ENCODE results near the gene SCLY.
"Not testable (repeated sequence)": the region's sequence is repeated elsewhere in the genome, so short reads cannot be mapped to it uniquely, and the experiment has no call there.

The SCLY gene

DNA sequence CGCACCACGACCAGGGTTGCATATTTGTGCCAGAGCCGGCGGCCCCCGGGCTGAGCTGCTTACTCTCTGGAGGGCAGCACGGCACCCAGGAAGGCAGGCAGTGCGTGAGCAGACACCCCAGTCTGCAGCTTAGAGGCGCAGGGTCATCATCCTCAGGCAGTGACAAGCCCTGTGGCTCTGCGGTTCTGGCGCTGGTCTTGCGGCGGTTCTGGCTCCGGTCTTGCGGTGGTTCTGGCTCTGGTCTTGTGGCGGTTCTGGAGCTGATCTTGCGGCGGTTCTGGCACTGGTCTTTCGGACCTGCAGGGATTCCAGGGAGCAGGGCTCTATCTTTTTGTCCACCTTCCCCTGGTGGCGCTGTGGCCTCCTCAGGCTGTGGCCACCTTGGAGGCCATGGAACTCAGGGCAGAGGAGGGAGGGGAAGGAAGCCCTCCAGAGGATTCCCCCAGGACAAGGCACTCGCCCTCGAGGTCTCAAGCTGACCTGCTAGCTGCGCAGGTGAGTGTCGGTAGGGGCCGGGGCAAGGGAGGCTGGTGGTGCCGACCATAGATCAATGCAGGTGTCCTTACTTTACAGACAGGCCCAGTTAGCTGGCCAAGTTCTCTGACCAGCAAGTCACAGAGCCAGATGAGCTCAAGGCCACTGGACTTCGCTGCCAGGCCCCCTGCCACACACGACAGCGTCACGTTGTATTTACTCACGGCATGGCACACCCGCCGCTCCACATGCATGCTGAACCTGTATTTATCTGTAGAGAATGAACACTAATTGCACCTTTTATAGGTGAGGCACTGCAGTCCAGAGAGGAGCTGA is 54.3 kb downstream of the SCLY start:
- DNase-seq, result no peak

DNA sequence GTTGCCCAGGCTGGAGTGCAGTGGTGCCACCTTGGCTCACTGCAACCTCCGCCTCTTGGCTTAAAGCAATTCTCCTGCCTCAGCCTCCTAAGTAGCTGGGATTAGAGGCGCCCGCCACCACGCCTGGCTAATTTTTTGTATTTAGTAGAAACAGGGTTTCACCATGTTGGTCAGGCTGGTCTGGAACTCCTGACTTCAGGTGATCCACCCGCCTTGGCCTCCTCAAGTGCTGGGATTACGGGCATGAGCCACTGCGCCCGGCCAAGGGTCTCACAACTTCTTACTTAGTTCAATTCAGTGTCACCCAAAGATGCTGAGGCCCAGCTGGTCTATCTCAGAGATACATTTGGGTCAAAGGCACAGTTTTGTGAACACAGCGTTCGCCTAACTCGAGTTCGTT is 54.9 kb downstream of the SCLY start:
- not testable (repeated sequence) for DNase-seq

DNA sequence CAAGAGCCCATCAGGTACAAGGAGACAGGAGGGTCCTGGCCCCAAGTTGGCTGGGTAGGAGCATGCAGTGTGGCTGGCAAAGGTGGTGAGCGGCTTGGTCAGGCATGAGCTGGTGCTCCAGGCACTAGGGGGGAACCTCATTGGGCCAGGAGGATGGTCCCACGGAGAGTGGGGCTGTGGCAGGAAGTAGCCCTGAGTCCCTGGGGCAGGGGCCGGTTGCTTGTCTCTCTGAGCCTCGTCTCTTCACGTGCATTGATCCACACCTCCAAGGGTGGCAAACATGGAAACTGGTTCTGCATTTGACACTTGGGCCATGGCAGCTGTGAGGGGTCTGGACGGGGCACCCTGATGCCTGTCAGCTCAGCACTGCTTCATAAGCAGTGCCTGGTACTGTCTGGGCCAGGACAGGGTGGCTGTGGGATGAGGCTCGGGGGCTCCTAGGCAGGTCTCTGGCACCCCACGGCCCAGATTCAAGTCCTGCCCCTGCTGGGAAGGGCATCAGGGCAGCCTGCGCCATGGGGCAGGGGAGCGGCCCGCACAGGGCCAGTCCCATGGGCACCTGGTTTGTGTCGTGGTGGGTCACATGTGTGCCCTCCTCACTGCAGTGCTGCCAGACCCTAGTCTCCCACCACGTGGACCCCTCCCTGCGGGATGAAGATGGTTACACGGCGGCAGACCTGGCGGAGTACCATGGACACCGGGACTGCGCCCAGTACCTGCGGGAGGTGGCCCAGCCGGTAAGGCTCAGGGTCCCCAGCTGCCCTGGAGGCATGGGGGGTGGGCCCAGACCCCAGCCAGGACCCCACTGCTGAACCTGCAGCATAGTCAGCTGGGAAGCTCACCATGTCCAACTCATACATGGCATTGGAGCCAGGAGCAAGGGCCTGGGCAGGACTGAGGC is 55.7 kb downstream of the SCLY start:
- no peak for DNase-seq

DNA sequence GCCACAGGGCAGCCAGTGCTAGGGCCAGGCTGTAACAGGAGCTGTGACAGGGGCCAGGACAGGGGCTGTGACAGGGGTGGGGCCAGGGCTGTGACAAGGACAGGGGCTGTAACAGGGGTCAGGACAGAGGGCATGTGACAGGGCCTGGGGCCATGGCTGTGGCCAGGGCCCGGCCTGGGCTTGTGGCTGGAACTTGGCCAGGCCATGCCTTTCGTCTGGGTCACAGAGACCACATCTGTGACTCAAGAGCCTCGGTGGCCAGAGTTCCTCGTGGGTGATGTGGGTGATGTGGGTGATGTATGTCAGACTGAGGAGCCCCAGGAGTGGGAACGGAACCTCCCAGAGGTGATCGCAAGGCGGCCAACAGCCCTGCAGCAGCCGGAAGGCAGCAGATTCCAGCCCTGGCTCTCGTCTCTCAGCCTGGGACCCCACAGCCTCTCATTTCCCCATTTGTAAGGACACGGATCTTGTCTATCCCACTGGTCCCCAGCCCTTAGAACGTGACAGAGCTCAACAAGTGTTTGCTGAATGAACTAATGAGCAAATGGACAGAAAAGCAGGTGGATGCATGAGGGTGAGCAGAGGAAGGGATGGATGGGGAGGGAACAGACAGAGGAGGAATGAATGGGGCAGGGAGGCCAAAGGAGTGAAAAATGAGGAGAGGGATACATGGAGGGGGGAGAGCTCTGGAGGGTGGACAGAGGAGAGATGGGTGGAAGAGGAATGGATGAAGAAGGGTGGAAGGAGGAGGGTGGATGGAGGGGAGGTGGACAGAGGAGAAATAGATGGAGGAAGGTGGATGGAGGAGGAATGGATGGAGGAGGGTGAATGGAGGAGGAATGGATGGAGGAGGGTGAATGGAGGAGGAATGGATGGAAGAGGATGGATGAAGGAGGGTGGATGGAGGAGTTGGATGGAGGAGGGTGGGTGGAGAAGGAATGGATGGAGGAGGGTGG is 56.7 kb downstream of the SCLY start:
- peak; percentile 81 for DNase-seq

DNA sequence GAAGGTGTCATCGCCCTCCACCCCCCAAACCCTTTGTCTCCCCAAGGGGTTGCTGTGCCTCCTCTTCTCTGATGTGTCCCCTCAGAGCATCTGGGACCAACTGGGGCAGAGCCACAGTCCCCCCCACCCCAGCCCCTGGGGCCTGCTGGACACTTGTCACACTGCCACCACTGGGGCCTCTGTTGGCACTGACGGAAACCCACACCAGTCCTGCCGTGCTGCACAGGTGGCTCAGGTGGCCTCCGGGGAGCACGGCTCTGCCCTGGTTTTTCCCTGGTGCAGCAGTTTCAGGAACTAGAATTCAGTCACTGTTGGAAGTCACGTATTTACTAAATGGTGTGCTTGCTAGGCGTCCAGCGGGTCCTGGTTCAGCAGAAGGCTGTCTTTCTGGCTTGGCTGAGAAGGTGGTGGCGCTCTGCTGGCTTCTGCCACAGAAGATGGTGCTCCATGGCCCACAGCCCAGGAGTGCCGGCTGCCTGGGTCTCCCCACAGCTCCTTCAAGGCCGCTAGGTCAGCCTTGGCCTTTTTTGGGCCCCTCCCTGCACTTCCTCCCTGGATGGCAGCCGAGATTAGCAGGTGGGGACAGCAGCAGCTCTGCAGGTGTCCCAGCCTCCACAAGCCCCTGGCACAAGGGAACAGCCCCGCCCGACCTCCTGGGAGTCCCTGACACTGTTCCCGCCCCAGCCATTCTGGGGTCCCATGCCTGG is 59.1 kb downstream of the SCLY start:
- DNase-seq, result no peak

DNA sequence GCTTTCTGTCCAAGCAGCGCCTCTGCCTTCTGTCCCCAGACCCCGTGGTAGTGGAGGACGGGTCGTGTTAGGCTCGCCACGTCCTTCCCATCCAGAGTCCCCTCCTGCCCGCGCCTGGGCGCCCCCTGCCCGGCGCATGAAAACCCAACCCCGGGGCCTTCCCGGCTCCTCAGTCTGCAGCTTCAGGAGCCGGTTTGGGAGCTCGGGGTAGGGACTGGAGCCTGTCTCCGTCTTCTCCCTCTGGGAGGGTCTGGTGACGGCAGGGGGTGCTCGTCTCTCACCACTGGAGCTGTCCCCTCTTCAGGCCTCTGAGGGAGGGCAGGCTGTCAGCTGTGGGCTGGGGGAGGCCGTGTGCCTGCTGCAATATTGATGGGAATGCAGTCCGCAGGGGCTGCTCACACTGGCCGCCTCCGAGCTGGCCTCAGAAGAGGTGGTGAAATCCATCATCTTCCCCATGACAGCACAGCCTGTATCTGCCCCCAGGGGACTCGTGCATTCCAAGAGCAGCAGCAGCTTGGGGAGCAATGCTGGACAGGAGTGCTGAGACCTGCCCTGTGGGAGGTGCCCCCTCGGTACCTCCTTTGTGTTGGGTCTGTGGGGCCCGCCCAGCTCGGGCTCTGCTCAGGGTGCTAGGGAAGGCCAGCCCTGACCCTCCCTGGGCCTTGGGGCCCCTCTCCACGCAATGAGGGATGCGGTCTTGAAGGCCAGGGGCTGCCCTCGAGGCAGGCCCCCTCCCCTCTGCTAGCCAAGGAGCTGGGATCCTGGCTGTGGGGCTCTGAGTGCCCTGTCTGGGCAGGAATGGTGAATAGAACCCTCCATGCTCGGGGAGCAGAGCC is 59.9 kb downstream of the SCLY start:
- DNase-seq, result peak; percentile 31

DNA sequence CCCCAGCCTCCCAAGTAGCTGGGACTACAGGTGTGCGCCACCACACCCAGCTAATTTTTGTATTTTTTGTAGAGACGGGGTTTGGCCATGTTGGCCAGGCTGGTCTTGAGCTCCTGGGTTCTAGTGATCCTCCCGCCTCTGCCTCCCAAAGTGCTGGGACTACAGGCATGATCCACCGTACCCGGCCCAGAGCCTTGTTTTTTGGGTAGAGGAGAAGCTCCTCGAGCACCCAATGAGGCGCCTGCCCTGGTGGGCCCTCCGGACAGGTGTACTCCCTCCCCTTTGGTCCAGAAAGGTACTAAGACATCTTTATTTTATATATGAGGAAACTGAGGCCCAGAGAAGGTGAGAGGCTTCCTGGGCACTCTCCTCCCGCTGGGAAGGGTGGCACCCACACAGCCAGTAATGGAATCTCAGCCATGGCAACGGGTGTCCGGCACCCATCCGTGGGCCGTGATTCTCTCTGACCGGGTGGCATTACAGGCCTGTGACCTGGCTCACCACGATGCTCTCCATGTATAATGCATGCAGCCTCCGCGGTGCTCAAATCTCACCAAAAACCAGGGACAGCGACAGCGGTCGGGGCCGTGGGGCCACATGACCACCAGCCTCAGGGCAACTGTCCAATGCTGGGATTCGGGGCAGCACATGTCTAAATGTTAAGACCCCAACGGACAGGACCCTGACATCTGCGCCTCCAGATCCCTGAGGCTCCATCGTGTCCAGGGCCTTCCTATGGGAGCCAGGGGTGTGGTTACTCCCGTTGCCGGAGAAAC is 60.9 kb downstream of the SCLY start:
- DNase-seq, result no peak

DNA sequence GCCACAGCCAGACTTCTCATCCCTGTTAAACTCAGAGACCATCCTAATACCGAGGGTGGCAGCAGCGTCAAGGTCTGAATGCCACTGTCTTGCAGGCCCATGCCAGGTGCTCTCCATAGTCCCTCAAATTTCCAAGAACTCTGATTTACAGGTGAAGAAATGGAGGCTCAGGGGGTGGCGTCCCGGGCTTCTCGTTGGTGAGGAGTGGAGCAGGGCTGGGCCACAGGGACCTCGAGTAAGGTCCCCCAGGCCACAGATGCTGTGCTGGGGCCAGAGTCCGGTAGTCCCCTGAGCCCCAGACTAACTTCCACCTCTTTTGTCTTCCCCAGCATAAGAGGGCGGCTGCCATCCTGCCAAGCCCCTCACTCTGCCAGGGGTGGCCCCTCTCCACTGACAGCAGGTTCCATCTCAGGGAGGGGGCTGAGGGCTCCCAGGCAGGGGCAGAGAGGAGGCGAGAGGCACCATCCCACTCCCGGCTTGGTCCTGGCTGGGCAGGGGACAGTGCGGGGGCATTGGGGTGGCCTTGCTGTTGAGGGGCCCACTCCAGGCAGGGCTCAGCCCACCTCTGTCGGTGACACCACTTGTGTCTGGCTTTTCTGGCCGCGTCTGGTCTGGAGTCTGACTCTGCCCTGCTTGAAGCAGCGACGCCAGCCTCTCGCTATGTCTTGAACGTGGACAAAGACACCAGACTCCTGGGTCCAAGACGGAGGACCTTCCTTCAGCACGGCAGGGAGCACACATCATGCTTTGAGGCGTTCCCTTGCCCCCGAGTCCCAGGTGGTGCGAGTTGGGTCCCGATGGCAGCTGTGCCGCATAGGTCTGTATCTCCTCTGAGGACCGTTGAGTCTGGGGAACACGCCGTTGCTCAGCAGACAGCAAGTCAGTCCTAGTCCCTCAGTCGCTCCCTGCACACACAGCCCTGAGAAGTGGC is 61.8 kb downstream of the SCLY start:
- no peak for DNase-seq

DNA sequence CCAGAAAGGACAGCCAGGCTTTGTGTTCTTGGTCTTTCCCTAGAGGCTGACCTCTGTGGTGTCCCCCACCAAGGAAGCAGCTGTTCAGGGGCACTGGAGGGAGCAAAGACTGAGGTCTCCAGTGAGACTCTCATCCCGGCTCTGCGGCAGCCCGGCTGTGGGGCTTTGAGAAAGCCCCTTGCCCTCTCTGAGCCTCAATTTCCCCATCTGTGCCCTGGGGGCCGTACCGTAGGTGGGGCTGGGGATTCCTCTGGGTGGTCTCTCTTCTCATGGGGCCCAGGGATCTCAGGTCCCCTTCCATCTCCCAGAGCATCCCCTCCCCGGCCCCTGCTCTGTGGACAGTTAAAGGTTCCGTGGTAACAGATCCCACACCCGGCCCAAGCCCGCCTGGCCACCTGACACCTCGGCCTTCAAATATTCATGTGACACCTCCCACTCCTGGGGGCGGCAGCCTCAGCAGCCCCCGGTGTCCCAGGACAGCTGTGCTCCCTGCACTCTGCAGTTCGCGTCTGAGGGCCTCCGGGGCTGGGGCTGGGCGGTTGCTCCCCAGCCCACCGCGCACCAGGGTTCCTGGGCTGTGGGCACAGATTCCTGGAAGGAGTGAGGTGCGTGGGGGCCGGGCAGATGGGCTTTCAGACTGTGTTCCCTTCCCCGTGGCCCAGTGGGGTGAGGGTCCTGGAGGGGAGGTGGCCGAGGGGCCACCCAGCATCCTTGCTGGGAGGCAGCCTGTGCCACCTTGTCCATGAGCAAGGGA is 62.6 kb downstream of the SCLY start:
- DNase-seq, result no peak

DNA sequence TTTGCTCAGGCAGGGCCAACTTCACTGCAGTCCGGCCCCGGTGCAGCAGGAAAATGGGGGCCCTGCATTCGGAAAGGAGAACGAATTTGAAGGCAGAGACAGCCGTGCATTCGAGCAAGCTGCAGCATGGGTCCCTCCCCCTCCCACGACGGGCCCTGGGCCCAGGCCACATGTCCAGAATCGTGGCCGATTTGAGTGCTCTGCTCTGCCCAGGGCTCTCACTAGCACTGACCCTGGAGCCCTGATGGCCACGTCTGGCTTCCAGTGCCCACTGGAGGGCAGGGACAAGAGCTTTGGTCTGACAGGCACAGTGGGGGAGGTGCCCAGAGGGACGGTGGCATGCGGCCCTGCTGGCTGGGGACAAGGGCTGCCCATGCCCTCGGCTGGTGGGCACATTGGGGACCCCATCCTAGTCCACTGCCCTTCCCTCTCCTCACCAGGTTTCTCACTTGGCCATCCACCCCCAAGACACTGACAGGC is 63.2 kb downstream of the SCLY start:
- DNase-seq, result no peak

DNA sequence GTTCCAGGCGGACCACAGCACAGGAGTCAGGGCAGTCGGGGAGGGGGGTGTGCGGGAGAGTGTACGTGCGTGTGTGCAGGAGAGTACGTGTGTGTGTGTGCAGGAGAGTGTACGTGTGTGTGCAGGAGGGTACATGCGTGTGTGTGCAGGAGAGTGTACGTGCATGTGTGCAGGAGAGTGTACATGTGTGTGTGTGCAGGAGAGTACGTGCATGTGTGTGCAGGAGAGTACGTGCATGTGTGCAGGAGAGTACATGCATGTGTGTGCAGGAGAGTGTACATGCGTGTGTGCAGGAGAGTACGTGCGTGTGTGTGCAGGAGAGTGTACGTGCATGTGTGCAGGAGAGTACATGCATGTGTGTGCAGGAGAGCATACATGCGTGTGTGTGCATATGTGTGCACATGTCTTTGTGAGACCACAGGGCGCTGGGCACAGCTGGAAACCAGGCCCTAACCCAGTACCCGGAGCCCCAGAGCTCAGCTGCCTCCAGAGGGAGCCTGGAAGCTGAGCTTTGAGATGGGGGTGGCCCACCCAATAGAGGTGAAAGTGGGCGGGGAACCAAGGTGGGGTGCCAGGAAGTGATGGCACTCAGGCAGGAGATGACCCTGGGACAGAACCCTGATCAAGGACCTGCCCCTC is 63.8 kb downstream of the SCLY start:
- DNase-seq, result no peak

DNA sequence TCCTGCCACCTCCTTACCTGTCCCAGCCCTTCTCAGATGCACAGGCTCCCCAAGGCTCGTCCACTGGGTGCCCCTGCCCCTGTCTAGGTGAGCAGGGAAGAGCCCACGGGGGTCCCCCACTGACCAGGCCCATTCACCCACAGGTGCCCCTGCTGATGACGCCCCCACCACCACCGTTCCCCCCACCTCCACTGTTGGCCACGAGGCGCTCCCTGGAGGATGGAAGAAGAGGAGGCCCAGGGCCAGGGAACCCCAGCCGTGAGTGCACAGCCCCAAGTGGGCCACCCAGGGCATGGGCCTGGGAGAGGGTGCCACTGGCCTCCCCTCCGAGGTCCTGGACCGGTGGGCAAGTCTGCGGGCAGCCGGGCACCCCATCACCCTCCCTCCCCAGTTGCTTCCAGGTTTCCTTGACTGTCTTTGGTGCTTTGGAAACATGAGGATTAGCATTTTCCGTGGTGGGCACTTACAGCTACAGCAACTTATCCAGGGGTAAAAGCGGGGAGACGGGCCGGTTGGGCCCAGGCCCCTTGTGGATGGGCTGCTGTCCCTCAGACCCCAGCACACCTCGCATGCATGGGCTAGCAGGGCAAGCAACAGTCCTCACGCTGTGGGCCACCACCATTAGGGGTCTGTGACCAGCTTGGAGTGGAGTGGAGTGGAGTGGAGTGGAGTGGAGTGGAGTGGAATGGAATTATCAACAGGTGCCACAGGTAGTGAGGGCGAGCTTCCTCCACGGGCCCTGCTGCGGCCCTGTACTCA is 64.5 kb downstream of the SCLY start:
- no peak for DNase-seq

DNA sequence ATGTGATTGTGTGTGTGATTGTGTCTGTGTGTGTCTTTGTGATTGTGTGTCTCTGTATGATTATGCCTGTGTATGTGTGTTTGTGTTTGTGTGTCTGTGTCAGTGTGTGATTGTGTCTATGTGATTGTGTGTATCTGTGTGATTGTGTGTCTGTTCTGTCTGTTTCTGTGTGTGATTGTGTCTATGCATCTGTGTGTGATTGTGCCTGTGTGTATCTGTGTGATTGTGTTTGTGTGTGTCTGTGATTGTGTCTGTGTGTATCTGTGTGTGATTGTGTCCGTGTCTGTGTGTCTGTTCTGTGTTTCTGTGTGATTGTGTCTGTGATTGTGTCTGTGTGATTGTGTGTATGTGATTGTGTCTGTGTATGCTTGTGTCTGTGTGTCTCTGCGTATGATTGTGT is 65.5 kb downstream of the SCLY start:
- DNase-seq, result no peak

DNA sequence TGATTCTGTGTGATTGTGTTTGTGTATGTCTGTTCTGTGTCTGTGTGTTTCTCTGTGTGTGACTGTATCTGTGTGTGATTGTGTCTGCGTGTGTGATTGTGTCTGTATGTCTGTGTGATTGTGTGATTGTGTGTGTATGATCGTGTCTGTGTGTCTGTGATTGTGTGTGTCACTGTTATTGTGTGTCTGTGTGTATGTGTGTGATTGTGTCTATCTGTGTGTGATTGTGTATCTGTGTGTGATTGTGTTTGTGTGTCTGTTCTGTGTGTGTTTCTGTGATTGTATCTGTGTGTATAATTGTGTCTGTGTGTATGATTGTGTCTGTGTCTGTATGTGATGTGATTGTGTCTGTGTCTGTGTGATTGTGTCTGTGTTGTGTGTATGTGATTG is 66.0 kb downstream of the SCLY start:
- no peak for DNase-seq

DNA sequence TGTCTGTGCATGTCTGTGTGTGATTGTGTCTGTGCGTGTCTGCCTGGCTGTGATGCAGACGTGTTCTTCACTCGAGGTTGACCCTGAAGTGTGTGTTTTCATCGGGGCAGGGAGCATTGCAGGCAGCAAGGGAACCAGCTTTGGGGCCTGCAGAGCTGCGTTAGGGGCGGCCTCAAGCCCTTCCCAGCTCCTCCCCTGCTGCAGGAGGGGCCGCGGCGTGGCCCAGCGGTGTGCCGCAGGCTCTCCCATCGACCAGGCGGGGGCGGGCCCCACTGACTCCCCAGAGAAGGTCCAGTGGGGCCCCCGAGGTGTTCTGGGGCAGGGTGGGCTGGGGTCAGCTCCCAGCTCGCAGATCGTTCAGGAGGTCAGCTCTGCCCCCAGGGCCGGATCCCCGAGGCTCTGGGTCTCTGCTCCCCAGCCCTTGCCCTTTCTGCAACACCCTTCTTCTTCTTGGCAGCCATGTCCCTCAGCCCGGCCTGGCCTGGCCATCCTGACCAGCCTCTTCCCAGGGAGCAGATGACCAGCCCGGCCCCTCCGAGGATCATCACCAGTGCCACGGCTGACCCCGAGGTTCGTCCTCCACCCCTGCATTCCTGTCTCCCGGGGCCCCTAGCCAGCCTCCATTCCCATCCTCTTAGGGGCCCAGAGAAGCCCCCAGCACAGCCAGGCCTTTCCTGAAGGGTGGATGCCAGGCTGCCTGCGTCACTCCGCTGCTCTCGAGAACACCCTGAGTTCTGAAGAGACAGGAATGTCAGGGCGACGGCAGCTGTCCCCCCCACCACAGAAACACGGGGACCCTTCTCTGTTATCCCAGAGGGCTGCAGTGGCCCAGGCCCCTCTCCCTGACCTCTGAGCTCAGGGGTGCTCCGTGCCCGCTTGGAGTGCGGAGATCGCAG is 66.6 kb downstream of the SCLY start:
- DNase-seq, result peak; percentile 75

DNA sequence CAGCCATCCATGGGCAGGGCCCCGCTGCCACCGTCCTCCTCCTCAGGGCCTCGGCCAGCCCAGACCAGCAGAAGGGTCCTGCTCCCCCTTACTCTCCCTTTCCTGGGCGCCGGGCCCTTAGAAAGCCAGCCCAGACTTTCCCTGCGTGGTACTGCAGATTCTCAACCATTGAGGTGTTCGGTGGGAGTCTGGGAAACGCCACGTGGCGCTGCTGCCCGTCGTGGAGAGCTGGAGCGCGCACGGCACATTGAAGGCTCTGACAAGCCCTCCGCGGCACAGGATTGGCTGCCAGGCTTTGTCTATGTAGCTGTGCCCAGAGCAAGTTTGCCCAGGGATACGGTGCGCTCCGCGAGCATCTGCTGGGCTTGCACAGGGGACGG is 67.2 kb downstream of the SCLY start:
- no peak for DNase-seq

Data from EL (cell line).